Measurements from ENCODE around the gene CRY2.

DNA sequence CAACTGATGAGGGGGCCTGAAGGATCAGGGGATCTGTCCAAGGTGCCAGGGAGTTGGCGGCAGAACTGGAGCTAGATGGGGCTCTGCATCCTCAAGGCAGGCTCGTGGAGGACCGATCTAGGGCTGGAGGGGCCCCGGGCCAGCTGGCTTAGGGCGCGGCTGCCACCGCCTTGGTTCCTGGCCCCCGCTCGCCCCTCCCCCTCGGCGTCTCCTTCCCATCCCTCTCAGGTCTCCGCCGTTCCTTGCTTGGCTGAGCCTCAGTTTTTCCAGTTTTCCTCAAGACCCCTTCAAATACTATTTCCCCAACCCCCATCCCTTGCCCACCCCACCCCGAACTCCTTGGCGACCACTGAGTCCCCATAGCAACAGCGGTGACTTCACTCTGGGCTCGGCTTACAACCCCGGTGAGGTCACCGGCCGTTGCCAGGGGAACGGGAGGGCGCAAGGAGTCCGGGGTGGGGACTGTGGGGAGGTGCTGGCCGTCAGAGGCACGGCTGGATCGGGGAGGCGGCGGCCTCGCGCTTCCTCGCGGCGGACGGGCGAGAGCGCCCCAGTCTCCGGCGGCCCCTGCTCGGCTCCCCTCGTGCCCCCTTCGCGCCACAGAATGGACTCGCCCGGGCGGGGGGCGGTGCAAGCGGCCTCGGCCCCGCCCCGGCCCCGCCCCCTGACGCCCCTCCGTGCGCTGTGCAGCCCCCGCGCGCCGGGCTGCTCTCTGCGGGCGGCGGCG is 52.3 kb downstream of the CRY2 start:
- TF ChIP-seq, protein P1, sequence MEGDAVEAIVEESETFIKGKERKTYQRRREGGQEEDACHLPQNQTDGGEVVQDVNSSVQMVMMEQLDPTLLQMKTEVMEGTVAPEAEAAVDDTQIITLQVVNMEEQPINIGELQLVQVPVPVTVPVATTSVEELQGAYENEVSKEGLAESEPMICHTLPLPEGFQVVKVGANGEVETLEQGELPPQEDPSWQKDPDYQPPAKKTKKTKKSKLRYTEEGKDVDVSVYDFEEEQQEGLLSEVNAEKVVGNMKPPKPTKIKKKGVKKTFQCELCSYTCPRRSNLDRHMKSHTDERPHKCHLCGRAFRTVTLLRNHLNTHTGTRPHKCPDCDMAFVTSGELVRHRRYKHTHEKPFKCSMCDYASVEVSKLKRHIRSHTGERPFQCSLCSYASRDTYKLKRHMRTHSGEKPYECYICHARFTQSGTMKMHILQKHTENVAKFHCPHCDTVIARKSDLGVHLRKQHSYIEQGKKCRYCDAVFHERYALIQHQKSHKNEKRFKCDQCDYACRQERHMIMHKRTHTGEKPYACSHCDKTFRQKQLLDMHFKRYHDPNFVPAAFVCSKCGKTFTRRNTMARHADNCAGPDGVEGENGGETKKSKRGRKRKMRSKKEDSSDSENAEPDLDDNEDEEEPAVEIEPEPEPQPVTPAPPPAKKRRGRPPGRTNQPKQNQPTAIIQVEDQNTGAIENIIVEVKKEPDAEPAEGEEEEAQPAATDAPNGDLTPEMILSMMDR (IDR thresholded peaks at IDR 0.05; ENCODE audit: low read depth, low read length): no peak
- TF ChIP-seq POLR2A (IDR thresholded peaks at IDR 0.05; ENCODE audit: extremely low read depth, insufficient read length) (no peak), MAX (IDR thresholded peaks at IDR 0.05; ENCODE audit: low read depth, low read length) (no peak), MYC (IDR thresholded peaks at IDR 0.05; ENCODE audit: low read depth, low read length) (no peak)
